Bronchial epithelial cell (primary cell): ENCODE results near the gene PGP. TPM values are rescaled to one million over a fixed set of nuclear protein-coding genes. Genes with fewer than 3 reads are reported as not detected.

Experiments
- DNase-seq: peaks from one replicate; pipeline ENCODE4 v3.0.0-alpha.2; 2010; ENCODE audit warnings: low read depth
- FAIRE-seq: peaks from 2 replicates; lab custom pipeline; 2011; peaks lifted over from hg19 to GRCh38; lab: Jason Lieb, UNC
- H3K27me3 ChIP-seq: 2 replicates; pipeline ENCODE4 v1.5.1; 2011; ENCODE audit warnings: low read length; ENCODE audit not compliant: control insufficient read depth, insufficient read depth
- H3K36me3 ChIP-seq: 2 replicates; pipeline ENCODE4 v1.5.1; 2011; ENCODE audit warnings: low read length; ENCODE audit not compliant: control insufficient read depth, insufficient read depth
- H3K4me3 ChIP-seq: 2 replicates; pipeline ENCODE4 v1.5.1; 2011; ENCODE audit warnings: mild to moderate bottlenecking, low read depth, low read length, control low read depth
- total RNA-seq: library from RNA; depleted of rRNA; stranded (reverse); fragments of >200 nt; gene quantifications from 2 replicates; pipeline ENCODE4 v1.2.1, GENCODE V29; 2014
- TF ChIP-seq, protein P1 (sequence below): IDR thresholded peaks from 2 replicates; pipeline ENCODE4 v1.5.1; 2011; ENCODE audit warnings: mild to moderate bottlenecking, moderate library complexity, low read length, control low read depth, inconsistent platforms; ENCODE audit not compliant: insufficient read depth, severe bottlenecking

Gene PGP
- total RNA-seq, 1 donor from 2014 or later, result 9.5 TPM

DNA sequence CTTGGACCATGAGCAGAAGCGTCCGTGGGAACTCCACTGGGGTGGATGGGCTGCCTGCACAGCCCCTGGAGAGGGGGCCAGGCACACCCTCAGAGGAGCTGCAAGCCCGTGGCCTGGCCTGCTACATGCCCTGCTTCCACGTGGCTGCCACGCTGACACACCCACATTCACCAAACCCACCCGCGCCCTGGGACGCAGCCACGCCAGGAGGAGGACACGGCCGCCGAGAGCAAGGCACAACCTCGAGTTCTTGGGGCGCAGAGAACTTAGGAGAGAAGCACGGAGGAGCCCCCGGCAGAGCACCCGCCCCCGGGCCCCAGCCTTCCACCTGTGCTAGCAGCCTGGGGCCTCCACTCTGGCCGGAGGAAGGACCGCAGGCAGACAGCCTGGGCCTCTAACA lies 37.1 kb downstream of the PGP start:
- FAIRE-seq, result no peak

DNA sequence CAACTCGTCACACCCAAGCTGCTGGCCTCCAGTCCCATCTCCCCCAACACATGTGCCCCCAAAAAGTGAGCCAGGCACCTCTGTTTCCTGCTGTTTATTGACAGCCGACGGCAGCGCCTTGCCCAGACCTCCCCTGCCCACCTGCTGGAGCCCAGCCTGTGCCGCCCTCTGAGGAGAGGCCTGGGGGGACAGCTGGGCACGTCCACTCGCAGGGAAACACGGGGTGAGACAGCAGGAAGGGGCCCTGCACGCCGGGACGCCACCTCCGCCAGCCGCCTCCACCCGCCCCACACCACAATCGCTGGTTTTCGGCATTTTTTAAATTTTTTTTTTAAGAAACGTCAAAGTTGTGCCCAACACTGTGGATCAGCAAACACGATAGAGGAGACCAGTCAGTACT lies 37.5 kb downstream of the PGP start:
- no peaks in the 10 kb centered on the region for H3K27me3 ChIP-seq
- TF ChIP-seq, protein P1, sequence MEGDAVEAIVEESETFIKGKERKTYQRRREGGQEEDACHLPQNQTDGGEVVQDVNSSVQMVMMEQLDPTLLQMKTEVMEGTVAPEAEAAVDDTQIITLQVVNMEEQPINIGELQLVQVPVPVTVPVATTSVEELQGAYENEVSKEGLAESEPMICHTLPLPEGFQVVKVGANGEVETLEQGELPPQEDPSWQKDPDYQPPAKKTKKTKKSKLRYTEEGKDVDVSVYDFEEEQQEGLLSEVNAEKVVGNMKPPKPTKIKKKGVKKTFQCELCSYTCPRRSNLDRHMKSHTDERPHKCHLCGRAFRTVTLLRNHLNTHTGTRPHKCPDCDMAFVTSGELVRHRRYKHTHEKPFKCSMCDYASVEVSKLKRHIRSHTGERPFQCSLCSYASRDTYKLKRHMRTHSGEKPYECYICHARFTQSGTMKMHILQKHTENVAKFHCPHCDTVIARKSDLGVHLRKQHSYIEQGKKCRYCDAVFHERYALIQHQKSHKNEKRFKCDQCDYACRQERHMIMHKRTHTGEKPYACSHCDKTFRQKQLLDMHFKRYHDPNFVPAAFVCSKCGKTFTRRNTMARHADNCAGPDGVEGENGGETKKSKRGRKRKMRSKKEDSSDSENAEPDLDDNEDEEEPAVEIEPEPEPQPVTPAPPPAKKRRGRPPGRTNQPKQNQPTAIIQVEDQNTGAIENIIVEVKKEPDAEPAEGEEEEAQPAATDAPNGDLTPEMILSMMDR, result no peak
- H3K36me3 ChIP-seq, result peaks cover 18% of the 10 kb centered on the region
- DNase-seq (no peak), FAIRE-seq (no peak)
- no peak overlapping the region for H3K4me3 ChIP-seq

More for the DNA sequence above, 37.1 kb downstream of the PGP start:
- H3K27me3 ChIP-seq, result no peaks in the 10 kb centered on the region
- H3K36me3 ChIP-seq, result peaks cover 16% of the 10 kb centered on the region
- TF ChIP-seq, protein P1, result no peak
- no peak overlapping the region for H3K4me3 ChIP-seq
- DNase-seq, result no peak

DNA sequence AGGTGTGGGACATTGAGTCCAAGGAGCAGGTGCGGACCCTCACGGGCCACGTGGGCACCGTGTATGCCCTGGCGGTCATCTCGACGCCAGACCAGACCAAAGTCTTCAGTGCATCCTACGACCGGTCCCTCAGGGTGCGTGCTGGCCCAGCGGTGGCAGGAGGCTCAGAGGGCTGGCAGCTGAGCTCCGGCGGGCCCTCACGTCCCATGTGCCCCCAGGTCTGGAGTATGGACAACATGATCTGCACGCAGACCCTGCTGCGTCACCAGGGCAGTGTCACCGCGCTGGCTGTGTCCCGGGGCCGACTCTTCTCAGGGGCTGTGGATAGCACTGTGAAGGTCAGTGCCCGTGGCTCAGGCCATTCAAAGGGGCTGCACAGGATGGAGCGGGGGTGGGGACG lies 38.6 kb downstream of the PGP start:
- H3K4me3 ChIP-seq, result no peak overlapping the region
- no peaks in the 10 kb centered on the region for H3K27me3 ChIP-seq
- DNase-seq (no peak), FAIRE-seq (no peak)
- peaks cover 23% of the 10 kb centered on the region for H3K36me3 ChIP-seq
- TF ChIP-seq, protein P1, result no peak

DNA sequence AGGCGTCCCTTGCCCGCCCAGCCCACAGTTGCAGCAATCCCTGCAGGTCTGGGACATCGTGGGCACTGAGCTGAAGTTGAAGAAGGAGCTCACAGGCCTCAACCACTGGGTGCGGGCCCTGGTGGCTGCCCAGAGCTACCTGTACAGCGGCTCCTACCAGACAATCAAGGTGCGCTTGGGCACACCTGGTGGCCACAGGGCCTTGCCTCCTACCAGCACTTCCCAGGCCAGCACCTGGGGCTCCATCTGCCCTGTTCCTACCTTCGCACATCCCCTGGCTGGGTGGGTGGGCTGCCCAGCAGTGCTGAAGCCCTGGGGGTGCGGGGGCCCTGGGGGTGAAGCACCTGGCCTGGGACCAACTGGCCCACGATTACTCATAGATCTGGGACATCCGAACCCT lies 39.2 kb downstream of the PGP start:
- TF ChIP-seq, protein P1, result no peak
- H3K4me3 ChIP-seq, result no peak overlapping the region
- no peak for FAIRE-seq
- no peaks in the 10 kb centered on the region for H3K27me3 ChIP-seq
- H3K36me3 ChIP-seq, result peaks cover 23% of the 10 kb centered on the region
- no peak for DNase-seq

- Histone ChIP-seq H3K4me3 (no peak overlapping the region), H3K27me3 (no peaks in the 10 kb centered on the region), H3K36me3 (peaks cover 24% of the 10 kb centered on the region)
- peak; percentile 36 for FAIRE-seq
- TF ChIP-seq, protein P1, result no peak
- no peak for DNase-seq
Observed at GRCh38 chr16:2174396-2175131, 40.1 kb downstream of the PGP start.

DNA sequence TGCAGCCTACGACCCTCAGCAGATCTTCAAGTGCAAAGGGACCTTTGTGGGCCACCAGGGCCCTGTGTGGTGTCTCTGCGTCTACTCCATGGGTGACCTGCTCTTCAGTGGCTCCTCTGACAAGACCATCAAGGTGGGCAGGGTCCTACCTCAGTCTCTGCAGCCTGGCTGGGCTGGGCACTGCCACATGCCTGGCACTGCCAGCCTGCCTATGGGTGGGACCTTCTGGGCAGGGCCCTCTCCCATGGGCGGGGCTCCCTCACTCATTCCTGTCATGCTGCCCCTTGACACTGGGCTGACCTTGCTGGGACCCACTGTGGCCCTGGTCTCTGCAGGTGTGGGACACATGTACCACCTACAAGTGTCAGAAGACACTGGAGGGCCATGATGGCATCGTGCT lies 40.7 kb downstream of the PGP start:
- DNase-seq, result no peak
- TF ChIP-seq, protein P1, result no peak
- no peak for FAIRE-seq
- Histone ChIP-seq H3K4me3 (no peak overlapping the region), H3K27me3 (no peaks in the 10 kb centered on the region), H3K36me3 (peaks cover 24% of the 10 kb centered on the region)
